Measurements from ENCODE around the gene HLA-E. TPM values are rescaled to one million over a fixed set of nuclear protein-coding genes. Genes with fewer than 3 reads are reported as not detected.

HLA-E gene
- total RNA-seq, 4 donors from 2014 or later = 496 to 771 (median 601) TPM

DNA sequence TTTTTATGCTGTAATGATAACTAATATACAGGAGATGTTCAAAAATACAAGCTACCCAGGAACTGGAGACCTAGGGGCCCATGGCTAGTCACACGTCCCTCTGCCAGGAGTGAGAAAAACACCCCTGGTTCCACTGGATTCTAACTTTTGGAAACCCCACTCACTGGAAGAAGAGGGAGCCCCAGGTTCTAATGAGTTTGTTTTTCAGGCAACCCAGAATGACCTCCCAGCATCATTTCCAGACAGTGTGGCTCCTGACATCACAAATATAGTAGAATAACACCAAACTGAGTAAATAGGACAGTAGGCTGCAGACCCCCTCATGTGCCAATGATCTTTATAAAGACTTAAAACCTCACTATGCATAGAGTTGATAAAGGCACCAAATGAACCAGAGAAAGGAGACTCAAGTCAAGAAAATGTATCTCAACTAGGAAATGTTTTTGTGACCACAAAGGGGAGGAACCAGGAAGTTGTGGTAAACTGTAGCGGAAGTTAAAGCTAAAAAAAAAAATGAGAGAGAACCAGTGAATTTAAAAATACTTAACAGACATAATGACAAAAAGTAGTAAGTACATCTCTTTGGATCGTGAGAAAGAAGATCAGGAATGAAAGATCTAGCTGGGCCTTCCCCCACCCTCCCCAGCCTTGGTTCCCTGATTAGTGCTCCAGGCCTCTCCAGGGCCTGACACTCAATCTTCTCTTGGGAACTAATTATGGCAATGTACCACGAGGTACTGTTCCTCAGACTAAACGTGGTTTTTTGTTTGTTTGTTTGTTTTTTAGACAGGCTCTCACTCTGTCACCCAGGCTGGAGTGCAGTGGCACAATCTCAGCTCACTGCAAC, 19.8 kb downstream of the HLA-E start:
- Histone ChIP-seq H3K9me3 (no peaks in the 10 kb centered on the region), H3K4me3 (no peak overlapping the region), H3K27ac (no peak overlapping the region), H3K4me1 (no peaks in the 10 kb centered on the region), H3K36me3 (no peaks in the 10 kb centered on the region), H3K27me3 (no peaks in the 10 kb centered on the region)
- 37% methylated on average over 5 of the region's 5 CpGs for WGBS
- TF ChIP-seq EP300 (IDR thresholded peaks at IDR 0.05) (no peak), CTCF (IDR thresholded peaks at IDR 0.05) (no peak), POLR2AphosphoS5 (IDR thresholded peaks at IDR 0.05) (no peak), POLR2A (IDR thresholded peaks at IDR 0.05) (no peak)
- DNase-seq (ENCODE audit: low spot score in 2 of 2) = no peak

GRCh38 chr6:30510419-30511168, 21.3 kb downstream of the HLA-E start:
- WGBS = 83% methylated on average over 10 of the region's 10 CpGs
- TF ChIP-seq POLR2A (IDR thresholded peaks at IDR 0.05) = no peak
- no peak for TF ChIP-seq EP300 (IDR thresholded peaks at IDR 0.05)
- TF ChIP-seq POLR2AphosphoS5 (IDR thresholded peaks at IDR 0.05) = no peak
- no peak for TF ChIP-seq CTCF (IDR thresholded peaks at IDR 0.05)
- no peak overlapping the region for H3K27ac ChIP-seq
- no peaks in the 10 kb centered on the region for H3K9me3 ChIP-seq
- no peaks in the 10 kb centered on the region for H3K27me3 ChIP-seq
- DNase-seq (ENCODE audit: low spot score in 2 of 2) = no peak
- no peaks in the 10 kb centered on the region for H3K4me1 ChIP-seq
- H3K4me3 ChIP-seq = no peak overlapping the region
- no peaks in the 10 kb centered on the region for H3K36me3 ChIP-seq

GRCh38 chr6:30511169-30511546, 21.8 kb downstream of the HLA-E start:
- 78% methylated on average over 5 of the region's 5 CpGs for WGBS
- H3K27me3 ChIP-seq = no peaks in the 10 kb centered on the region
- no peak for TF ChIP-seq EP300 (IDR thresholded peaks at IDR 0.05)
- TF ChIP-seq POLR2AphosphoS5 (IDR thresholded peaks at IDR 0.05) = no peak
- no peak for TF ChIP-seq CTCF (IDR thresholded peaks at IDR 0.05)
- no peak for TF ChIP-seq POLR2A (IDR thresholded peaks at IDR 0.05)
- H3K36me3 ChIP-seq = no peaks in the 10 kb centered on the region
- H3K4me3 ChIP-seq = no peak overlapping the region
- no peak for DNase-seq (ENCODE audit: low spot score in 2 of 2)
- H3K27ac ChIP-seq = no peak overlapping the region
- H3K9me3 ChIP-seq = no peaks in the 10 kb centered on the region
- H3K4me1 ChIP-seq = peaks cover 3% of the 10 kb centered on the region

DNA sequence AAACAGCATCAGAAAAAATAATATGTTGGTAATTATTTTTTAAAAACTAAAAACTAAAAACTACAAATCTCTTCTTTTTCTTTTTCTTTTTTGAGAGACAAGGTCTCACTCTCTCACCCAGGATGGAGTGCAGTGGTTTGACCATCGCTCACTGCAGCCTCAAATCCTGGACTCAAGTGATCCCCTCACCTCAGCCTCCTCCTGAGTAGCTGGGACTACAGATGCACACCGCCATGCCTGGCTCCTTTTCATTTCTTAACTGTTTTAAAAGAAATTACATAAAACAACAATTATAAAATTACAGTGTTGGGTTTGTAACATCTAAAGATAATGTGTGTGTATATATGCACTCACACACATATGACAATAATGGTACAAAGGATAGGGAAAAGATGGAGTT, 24.1 kb downstream of the HLA-E start:
- TF ChIP-seq POLR2AphosphoS5 (IDR thresholded peaks at IDR 0.05) = no peak
- no peak for TF ChIP-seq POLR2A (IDR thresholded peaks at IDR 0.05)
- no peak for TF ChIP-seq CTCF (IDR thresholded peaks at IDR 0.05)
- no peak for TF ChIP-seq EP300 (IDR thresholded peaks at IDR 0.05)
- Histone ChIP-seq H3K4me1 (peaks cover 14% of the 10 kb centered on the region), H3K9me3 (no peaks in the 10 kb centered on the region), H3K36me3 (no peaks in the 10 kb centered on the region), H3K4me3 (no peak overlapping the region), H3K27me3 (no peaks in the 10 kb centered on the region), H3K27ac (no peak overlapping the region)
- no peak for DNase-seq (ENCODE audit: low spot score in 2 of 2)
- WGBS = 96% methylated on average over 2 of the region's 2 CpGs

- DNase-seq (ENCODE audit: low spot score in 2 of 2) = no peak
- Histone ChIP-seq H3K36me3 (no peaks in the 10 kb centered on the region), H3K27me3 (no peaks in the 10 kb centered on the region), H3K4me3 (no peak overlapping the region), H3K27ac (peak overlapping the region; percentile 34), H3K9me3 (no peaks in the 10 kb centered on the region), H3K4me1 (peaks cover 19% of the 10 kb centered on the region)
- WGBS = 61% methylated on average over 4 of the region's 4 CpGs
- TF ChIP-seq CTCF (IDR thresholded peaks at IDR 0.05) (no peak), POLR2AphosphoS5 (IDR thresholded peaks at IDR 0.05) (no peak), POLR2A (IDR thresholded peaks at IDR 0.05) (no peak), EP300 (IDR thresholded peaks at IDR 0.05) (no peak)
These were observed 25.8 kb downstream of the HLA-E start for GRCh38 chr6:30515106-30515505.

Measured in suprapubic skin (tissue), 4 donors.